Kidney capillary endothelial cell (primary cell): ENCODE results near the gene OR5P2.
"Not testable (repeated sequence)": the region's sequence is repeated elsewhere in the genome, so short reads cannot be mapped to it uniquely, and the experiment has no call there.

Experiments
- DNase-seq: peaks from one replicate; pipeline ENCODE4 v3.0.0-alpha.2; 2018; ENCODE audit warnings: low spot score

OR5P2 gene

GRCh38 chr11:7796842-7797241 lies at the start of gene OR5P2:
Gene OR5P2, minus strand, starts transcription at chr11:7796942. Its CDS starts 0 bp downstream, at chr11:7796942.
- DNase-seq: no peak

- no peak for DNase-seq
Measured at GRCh38 chr11:7846003-7846402, 49.3 kb upstream of the OR5P2 start.

GRCh38 chr11:7844986-7845385 lies 48.2 kb upstream of the OR5P2 start:
- DNase-seq: no peak

- no peak for DNase-seq
Measured at GRCh38 chr11:7844521-7844920, 47.8 kb upstream of the OR5P2 start.

GRCh38 chr11:7840578-7840977 lies 43.8 kb upstream of the OR5P2 start:
- no peak for DNase-seq

- no peak for DNase-seq
Measured at GRCh38 chr11:7833527-7833926, 36.8 kb upstream of the OR5P2 start.

GRCh38 chr11:7830740-7831139 lies 34.0 kb upstream of the OR5P2 start, which contains the start of gene OR5P3:
Gene OR5P3, minus strand, starts transcription at chr11:7830840.
- DNase-seq: no peak

GRCh38 chr11:7826324-7826723 lies 29.6 kb upstream of the OR5P2 start:
- DNase-seq: no peak

- not testable (repeated sequence) for DNase-seq
Measured at GRCh38 chr11:7820417-7820816, 23.7 kb upstream of the OR5P2 start.

GRCh38 chr11:7814897-7815296 lies 18.2 kb upstream of the OR5P2 start:
- DNase-seq: not testable (repeated sequence)

- DNase-seq: not testable (repeated sequence)
Measured at GRCh38 chr11:7810301-7810700, 13.6 kb upstream of the OR5P2 start.

GRCh38 chr11:7793233-7793632 lies 3.5 kb downstream of the OR5P2 start:
- no peak for DNase-seq

- no peak for DNase-seq
Measured at GRCh38 chr11:7787239-7787638, 9.5 kb downstream of the OR5P2 start.

- DNase-seq: no peak
Measured at GRCh38 chr11:7775689-7776088, 21.1 kb downstream of the OR5P2 start.

GRCh38 chr11:7764301-7764700 lies 32.4 kb downstream of the OR5P2 start:
- not testable (repeated sequence) for DNase-seq

GRCh38 chr11:7759010-7759409 lies 37.7 kb downstream of the OR5P2 start:
- no peak for DNase-seq

- DNase-seq: no peak
Measured at GRCh38 chr11:7749456-7749855, 47.3 kb downstream of the OR5P2 start.
